ENCODE measurements around the gene ETFA.

Gene ETFA

DNA sequence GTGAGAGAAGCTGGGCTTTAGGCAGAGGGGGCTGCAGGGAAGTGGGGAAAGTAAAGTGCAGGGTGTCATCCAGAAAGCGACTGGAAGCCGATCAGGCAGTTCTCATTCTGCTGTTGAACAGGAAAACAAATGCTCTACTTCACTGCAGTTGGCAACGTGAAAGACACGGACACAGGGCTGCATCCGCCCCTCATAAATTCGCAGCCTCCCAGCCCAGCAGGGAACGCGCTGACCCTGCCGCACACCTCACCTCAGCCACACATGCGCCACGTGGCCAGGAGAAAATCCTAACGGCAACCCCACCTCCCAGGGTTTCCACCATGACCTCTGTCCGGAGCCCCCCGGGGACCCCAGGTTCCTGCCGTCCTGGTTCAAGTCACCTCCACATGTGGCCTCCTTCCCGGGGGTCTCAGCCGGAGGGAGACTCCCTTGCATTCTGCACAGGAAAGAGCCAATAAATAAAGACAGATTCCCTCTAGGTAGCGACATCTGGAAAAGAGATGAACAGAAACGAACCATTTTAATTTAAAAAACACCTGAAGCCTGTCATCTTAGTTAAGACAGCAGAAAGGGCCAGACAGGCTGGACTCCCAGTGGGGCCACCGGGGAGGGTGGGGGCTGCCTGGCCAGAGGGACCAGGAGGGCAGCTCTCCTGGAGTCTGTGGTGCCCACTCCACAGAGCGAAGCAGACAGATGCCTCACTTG, 132.8 kb downstream of the ETFA start:
- peaks cover 0 to 14% (median 10%) of the 10 kb centered on the region in 5 donors for H3K4me1 ChIP-seq (ENCODE audit: control insufficient read depth in 5 of 5, insufficient read depth in 5 of 5, low read length in 5 of 5)
- H3K27ac ChIP-seq (ENCODE audit: low read depth, low read length), result no peak overlapping the region
- no peaks in the 10 kb centered on the region for H3K36me3 ChIP-seq (ENCODE audit: control insufficient read depth in 5 of 5, insufficient read depth in 5 of 5, low read length in 5 of 5)
- H3K4me3 ChIP-seq (ENCODE audit: low read depth in 1 of 5, low read length in 5 of 5), result no peak overlapping the region
- H3K9ac ChIP-seq (ENCODE audit: low read length in 5 of 5), result no peak overlapping the region
- H3K27me3 ChIP-seq (ENCODE audit: control insufficient read depth in 5 of 5, insufficient read depth in 4 of 5, low read length in 5 of 5), result peaks cover 0 to 40% (median 22%) of the 10 kb centered on the region in 5 donors
- H3K9me3 ChIP-seq (ENCODE audit: control insufficient read depth in 5 of 5, low read length in 5 of 5), result peaks cover 0 to 7% (median 0%) of the 10 kb centered on the region in 5 donors

GRCh38 chr15:76177491-76178040, 133.7 kb downstream of the ETFA start:
- Histone ChIP-seq H3K36me3 (ENCODE audit: control insufficient read depth in 5 of 5, insufficient read depth in 5 of 5, low read length in 5 of 5) (no peaks in the 10 kb centered on the region), H3K9me3 (ENCODE audit: control insufficient read depth in 5 of 5, low read length in 5 of 5) (peaks cover 0 to 7% (median 0%) of the 10 kb centered on the region in 5 donors), H3K27ac (ENCODE audit: low read depth, low read length) (no peak overlapping the region), H3K9ac (ENCODE audit: low read length in 5 of 5) (no peak overlapping the region), H3K4me1 (ENCODE audit: control insufficient read depth in 5 of 5, insufficient read depth in 5 of 5, low read length in 5 of 5) (peaks cover 0 to 14% (median 10%) of the 10 kb centered on the region in 5 donors), H3K27me3 (ENCODE audit: control insufficient read depth in 5 of 5, insufficient read depth in 4 of 5, low read length in 5 of 5) (peaks cover 0 to 43% (median 22%) of the 10 kb centered on the region in 5 donors), H3K4me3 (ENCODE audit: low read depth in 1 of 5, low read length in 5 of 5) (no peak overlapping the region)

DNA sequence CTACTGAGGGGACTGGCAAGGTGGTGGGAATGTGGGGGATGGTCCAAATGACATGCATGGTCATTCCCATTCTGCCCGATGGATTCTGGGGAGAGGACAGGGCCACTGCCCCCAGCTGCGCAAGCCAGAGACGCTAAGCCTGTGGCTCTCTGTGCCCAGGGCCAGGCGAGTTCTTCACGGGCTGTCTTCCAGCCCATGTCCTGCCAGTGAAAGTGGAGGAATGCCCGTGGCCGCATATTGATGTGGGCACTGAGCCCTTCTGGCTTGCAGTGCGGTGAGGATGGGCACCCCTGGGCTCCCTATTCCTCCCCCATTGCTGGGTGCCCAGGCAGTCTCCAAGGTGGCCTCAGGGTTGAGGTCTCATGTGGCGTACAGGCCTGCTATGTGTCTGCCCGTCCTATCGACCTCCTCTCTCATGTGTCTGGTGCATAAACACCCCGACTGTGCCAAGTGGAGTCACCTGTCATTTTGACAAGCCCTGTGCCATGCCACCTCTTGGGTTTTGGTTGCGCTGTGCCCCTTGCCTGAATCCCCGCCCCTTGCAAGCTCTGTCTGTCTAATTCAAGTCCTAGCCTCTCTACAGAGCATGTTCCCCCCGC, 134.7 kb downstream of the ETFA start:
- H3K27me3 ChIP-seq (ENCODE audit: control insufficient read depth in 5 of 5, insufficient read depth in 4 of 5, low read length in 5 of 5), result peaks cover 0 to 43% (median 22%) of the 10 kb centered on the region in 5 donors
- H3K9ac ChIP-seq (ENCODE audit: low read length in 5 of 5), result no peak overlapping the region
- H3K27ac ChIP-seq (ENCODE audit: low read depth, low read length), result no peak overlapping the region
- H3K4me3 ChIP-seq (ENCODE audit: low read depth in 1 of 5, low read length in 5 of 5), result no peak overlapping the region
- peaks cover 0 to 14% (median 10%) of the 10 kb centered on the region in 5 donors for H3K4me1 ChIP-seq (ENCODE audit: control insufficient read depth in 5 of 5, insufficient read depth in 5 of 5, low read length in 5 of 5)
- no peaks in the 10 kb centered on the region for H3K36me3 ChIP-seq (ENCODE audit: control insufficient read depth in 5 of 5, insufficient read depth in 5 of 5, low read length in 5 of 5)
- peaks cover 0 to 7% (median 0%) of the 10 kb centered on the region in 5 donors for H3K9me3 ChIP-seq (ENCODE audit: control insufficient read depth in 5 of 5, low read length in 5 of 5)

DNA sequence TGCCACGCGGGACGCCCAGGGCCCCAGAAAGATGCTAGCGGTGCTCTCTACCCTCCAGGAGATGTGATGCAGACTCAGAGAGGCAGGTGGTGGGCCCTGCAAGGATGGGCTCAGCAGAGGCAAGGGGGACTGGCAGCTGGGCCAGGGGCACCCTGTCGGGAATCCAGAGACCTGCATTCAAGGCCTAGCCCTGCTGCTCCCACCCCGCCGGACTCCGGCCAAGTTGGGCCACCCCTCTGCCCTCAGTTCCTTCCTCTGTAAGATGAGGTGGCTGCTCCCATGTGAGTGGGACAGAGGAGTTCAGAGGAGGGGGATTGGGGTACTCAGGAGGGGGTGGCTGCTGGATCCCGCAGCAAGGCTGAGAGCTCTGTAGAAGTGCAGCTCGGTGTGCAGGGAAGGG, 135.2 kb downstream of the ETFA start:
- no peak overlapping the region for H3K27ac ChIP-seq (ENCODE audit: low read depth, low read length)
- peaks cover 0 to 40% (median 17%) of the 10 kb centered on the region in 5 donors for H3K27me3 ChIP-seq (ENCODE audit: control insufficient read depth in 5 of 5, insufficient read depth in 4 of 5, low read length in 5 of 5)
- H3K9ac ChIP-seq (ENCODE audit: low read length in 5 of 5), result no peak overlapping the region
- H3K4me1 ChIP-seq (ENCODE audit: control insufficient read depth in 5 of 5, insufficient read depth in 5 of 5, low read length in 5 of 5), result peaks cover 0 to 14% (median 10%) of the 10 kb centered on the region in 5 donors
- no peak overlapping the region for H3K4me3 ChIP-seq (ENCODE audit: low read depth in 1 of 5, low read length in 5 of 5)
- peaks cover 0 to 7% (median 0%) of the 10 kb centered on the region in 5 donors for H3K9me3 ChIP-seq (ENCODE audit: control insufficient read depth in 5 of 5, low read length in 5 of 5)
- no peaks in the 10 kb centered on the region for H3K36me3 ChIP-seq (ENCODE audit: control insufficient read depth in 5 of 5, insufficient read depth in 5 of 5, low read length in 5 of 5)

DNA sequence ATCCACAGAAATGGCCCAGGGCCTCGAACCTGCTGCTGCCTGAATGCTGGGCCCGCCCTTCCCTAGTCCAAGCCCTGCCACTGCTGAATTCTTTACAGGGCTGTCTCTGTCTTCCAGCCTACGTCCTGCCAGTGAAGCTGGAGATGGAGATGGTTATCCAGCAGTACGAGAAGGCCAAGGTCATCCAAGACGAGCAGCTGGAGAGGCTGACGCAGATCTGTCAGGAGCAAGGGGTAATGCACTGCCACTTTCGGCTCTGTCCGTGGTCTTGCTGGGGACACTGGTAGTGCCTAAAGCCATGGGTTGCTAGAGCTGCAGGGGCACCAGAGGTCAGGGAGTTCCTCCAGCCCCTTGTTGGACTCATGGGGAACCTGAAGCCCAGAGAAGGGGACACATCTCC, 135.8 kb downstream of the ETFA start:
- no peak overlapping the region for H3K4me3 ChIP-seq (ENCODE audit: low read depth in 1 of 5, low read length in 5 of 5)
- peaks cover 0 to 40% (median 15%) of the 10 kb centered on the region in 5 donors for H3K27me3 ChIP-seq (ENCODE audit: control insufficient read depth in 5 of 5, insufficient read depth in 4 of 5, low read length in 5 of 5)

GRCh38 chr15:76174654-76175053, 136.6 kb downstream of the ETFA start:
- no peak overlapping the region for H3K9ac ChIP-seq (ENCODE audit: low read length in 5 of 5)
- H3K27me3 ChIP-seq (ENCODE audit: control insufficient read depth in 5 of 5, insufficient read depth in 4 of 5, low read length in 5 of 5), result peaks cover 0 to 40% (median 15%) of the 10 kb centered on the region in 5 donors
- peaks cover 0 to 21% (median 15%) of the 10 kb centered on the region in 5 donors for H3K4me1 ChIP-seq (ENCODE audit: control insufficient read depth in 5 of 5, insufficient read depth in 5 of 5, low read length in 5 of 5)

More for the DNA sequence above, 135.8 kb downstream of the ETFA start:
- H3K36me3 ChIP-seq (ENCODE audit: control insufficient read depth in 5 of 5, insufficient read depth in 5 of 5, low read length in 5 of 5), result no peaks in the 10 kb centered on the region
- peaks cover 0 to 7% (median 0%) of the 10 kb centered on the region in 5 donors for H3K9me3 ChIP-seq (ENCODE audit: control insufficient read depth in 5 of 5, low read length in 5 of 5)
- no peak overlapping the region for H3K9ac ChIP-seq (ENCODE audit: low read length in 5 of 5)
- H3K27ac ChIP-seq (ENCODE audit: low read depth, low read length), result no peak overlapping the region
- H3K4me1 ChIP-seq (ENCODE audit: control insufficient read depth in 5 of 5, insufficient read depth in 5 of 5, low read length in 5 of 5), result peaks cover 0 to 16% (median 12%) of the 10 kb centered on the region in 5 donors

GRCh38 chr15:76173317-76173834, 137.9 kb downstream of the ETFA start:
- peaks cover 0 to 24% (median 15%) of the 10 kb centered on the region in 5 donors for H3K4me1 ChIP-seq (ENCODE audit: control insufficient read depth in 5 of 5, insufficient read depth in 5 of 5, low read length in 5 of 5)
- no peak overlapping the region for H3K4me3 ChIP-seq (ENCODE audit: low read depth in 1 of 5, low read length in 5 of 5)
- peaks cover 0 to 31% (median 7%) of the 10 kb centered on the region in 5 donors for H3K27me3 ChIP-seq (ENCODE audit: control insufficient read depth in 5 of 5, insufficient read depth in 4 of 5, low read length in 5 of 5)
- peaks cover 0 to 7% (median 0%) of the 10 kb centered on the region in 5 donors for H3K9me3 ChIP-seq (ENCODE audit: control insufficient read depth in 5 of 5, low read length in 5 of 5)
- H3K9ac ChIP-seq (ENCODE audit: low read length in 5 of 5), result no peak overlapping the region
- H3K36me3 ChIP-seq (ENCODE audit: control insufficient read depth in 5 of 5, insufficient read depth in 5 of 5, low read length in 5 of 5), result no peaks in the 10 kb centered on the region
- no peak overlapping the region for H3K27ac ChIP-seq (ENCODE audit: low read depth, low read length)

More at GRCh38 chr15:76174654-76175053, 136.6 kb downstream of the ETFA start:
- no peaks in the 10 kb centered on the region for H3K36me3 ChIP-seq (ENCODE audit: control insufficient read depth in 5 of 5, insufficient read depth in 5 of 5, low read length in 5 of 5)
- no peak overlapping the region for H3K27ac ChIP-seq (ENCODE audit: low read depth, low read length)
- peaks cover 0 to 7% (median 0%) of the 10 kb centered on the region in 5 donors for H3K9me3 ChIP-seq (ENCODE audit: control insufficient read depth in 5 of 5, low read length in 5 of 5)
- no peak overlapping the region for H3K4me3 ChIP-seq (ENCODE audit: low read depth in 1 of 5, low read length in 5 of 5)

DNA sequence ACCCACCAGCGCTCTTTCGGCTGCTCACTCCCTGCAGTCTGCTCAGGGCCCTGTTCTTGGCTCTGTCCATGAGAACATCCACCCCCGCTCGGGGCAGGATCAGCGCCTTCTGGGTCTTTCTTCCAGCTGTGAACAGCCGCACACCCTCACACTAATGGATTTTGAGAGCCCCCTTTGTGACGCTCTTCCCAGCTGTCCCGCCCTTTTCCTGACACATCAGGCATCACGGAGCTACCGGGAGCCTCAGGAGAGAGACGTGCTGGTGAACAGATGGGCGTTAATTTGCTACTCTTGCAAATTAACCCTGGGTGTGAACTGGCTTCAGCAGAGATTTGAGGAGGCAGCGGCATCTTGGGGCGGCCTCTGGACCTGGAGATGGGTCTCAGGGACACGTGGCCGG, 138.5 kb downstream of the ETFA start:
- Histone ChIP-seq H3K9me3 (ENCODE audit: control insufficient read depth in 5 of 5, low read length in 5 of 5) (peaks cover 0 to 7% (median 0%) of the 10 kb centered on the region in 5 donors), H3K27ac (ENCODE audit: low read depth, low read length) (no peak overlapping the region), H3K9ac (ENCODE audit: low read length in 5 of 5) (no peak overlapping the region), H3K4me3 (ENCODE audit: low read depth in 1 of 5, low read length in 5 of 5) (no peak overlapping the region), H3K27me3 (ENCODE audit: control insufficient read depth in 5 of 5, insufficient read depth in 4 of 5, low read length in 5 of 5) (peaks cover 0 to 25% (median 2%) of the 10 kb centered on the region in 5 donors), H3K36me3 (ENCODE audit: control insufficient read depth in 5 of 5, insufficient read depth in 5 of 5, low read length in 5 of 5) (no peaks in the 10 kb centered on the region), H3K4me1 (ENCODE audit: control insufficient read depth in 5 of 5, insufficient read depth in 5 of 5, low read length in 5 of 5) (peaks cover 0 to 18% (median 10%) of the 10 kb centered on the region in 5 donors)

DNA sequence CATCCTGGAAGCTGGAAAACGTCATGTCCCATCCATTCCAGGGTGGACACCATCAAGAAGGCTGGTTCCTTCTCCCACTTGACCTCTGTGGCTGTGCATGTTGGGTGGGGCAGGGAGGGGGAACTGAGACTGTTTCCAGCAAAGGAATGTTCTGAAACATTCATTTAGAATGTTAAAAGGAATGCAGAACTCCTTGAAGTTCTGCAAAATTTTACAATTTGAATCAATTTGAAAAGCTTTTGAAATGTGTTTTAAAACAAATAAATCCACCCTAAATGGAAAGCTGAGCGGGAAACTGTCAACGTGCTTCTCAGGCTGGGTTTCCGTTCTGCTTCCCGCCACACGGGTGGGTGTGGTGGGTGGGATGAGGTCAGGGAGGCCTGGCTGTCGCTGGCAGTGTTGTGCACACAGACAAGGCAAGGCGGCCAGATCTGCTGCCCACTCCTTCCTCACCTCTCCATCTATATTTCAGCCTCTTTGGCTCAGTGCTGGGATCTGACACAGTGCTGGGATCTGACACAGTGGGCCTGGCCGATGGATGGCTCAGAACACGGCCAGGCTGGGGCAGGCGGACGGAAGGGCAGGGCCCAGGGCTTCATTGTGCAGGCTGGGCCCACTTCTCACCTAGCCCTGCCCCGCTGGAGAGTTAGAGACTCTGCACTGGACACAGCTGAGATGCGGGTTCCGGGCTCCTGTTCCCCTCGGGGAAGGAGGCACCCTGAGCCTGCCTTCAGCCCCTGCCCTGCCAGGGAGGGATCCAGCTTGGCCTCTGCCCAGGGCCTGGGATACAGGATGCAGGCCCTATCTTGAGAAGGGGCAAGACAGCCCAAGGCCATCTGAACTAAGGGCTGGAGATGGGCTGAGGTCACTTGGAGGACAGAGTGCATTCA, 141.1 kb downstream of the ETFA start:
- Histone ChIP-seq H3K9me3 (ENCODE audit: control insufficient read depth in 5 of 5, low read length in 5 of 5) (peaks cover 0 to 7% (median 0%) of the 10 kb centered on the region in 5 donors), H3K27me3 (ENCODE audit: control insufficient read depth in 5 of 5, insufficient read depth in 4 of 5, low read length in 5 of 5) (peaks cover 0 to 7% (median 0%) of the 10 kb centered on the region in 5 donors), H3K4me3 (ENCODE audit: low read depth in 1 of 5, low read length in 5 of 5) (no peak overlapping the region), H3K36me3 (ENCODE audit: control insufficient read depth in 5 of 5, insufficient read depth in 5 of 5, low read length in 5 of 5) (no peaks in the 10 kb centered on the region), H3K27ac (ENCODE audit: low read depth, low read length) (no peak overlapping the region), H3K4me1 (ENCODE audit: control insufficient read depth in 5 of 5, insufficient read depth in 5 of 5, low read length in 5 of 5) (peaks cover 0 to 14% (median 7%) of the 10 kb centered on the region in 5 donors), H3K9ac (ENCODE audit: low read length in 5 of 5) (no peak overlapping the region)

Data from subcutaneous abdominal adipose tissue (tissue), 5 donors.